ENCODE data around the gene PIP5K1A. TPM values are rescaled to one million over a fixed set of nuclear protein-coding genes. Genes with fewer than 3 reads are reported as not detected.
A peak's percentile ranks its signal among the peaks of the same experiment; 100 is the strongest.

Gene PIP5K1A
- total RNA-seq, 1 donor from 2014 or later, result 97.7 TPM

- H3K4me1 Mint-ChIP-seq, result peaks cover 26% of the 10 kb centered on the region
Measured at GRCh38 chr1:151281969-151282882, 83.9 kb downstream of the PIP5K1A start, which contains the start of gene ZNF687. Gene ZNF687 (plus strand): TSS chr1:151282299. CDS start chr1:151286292, 3,993 bp downstream.

DNA sequence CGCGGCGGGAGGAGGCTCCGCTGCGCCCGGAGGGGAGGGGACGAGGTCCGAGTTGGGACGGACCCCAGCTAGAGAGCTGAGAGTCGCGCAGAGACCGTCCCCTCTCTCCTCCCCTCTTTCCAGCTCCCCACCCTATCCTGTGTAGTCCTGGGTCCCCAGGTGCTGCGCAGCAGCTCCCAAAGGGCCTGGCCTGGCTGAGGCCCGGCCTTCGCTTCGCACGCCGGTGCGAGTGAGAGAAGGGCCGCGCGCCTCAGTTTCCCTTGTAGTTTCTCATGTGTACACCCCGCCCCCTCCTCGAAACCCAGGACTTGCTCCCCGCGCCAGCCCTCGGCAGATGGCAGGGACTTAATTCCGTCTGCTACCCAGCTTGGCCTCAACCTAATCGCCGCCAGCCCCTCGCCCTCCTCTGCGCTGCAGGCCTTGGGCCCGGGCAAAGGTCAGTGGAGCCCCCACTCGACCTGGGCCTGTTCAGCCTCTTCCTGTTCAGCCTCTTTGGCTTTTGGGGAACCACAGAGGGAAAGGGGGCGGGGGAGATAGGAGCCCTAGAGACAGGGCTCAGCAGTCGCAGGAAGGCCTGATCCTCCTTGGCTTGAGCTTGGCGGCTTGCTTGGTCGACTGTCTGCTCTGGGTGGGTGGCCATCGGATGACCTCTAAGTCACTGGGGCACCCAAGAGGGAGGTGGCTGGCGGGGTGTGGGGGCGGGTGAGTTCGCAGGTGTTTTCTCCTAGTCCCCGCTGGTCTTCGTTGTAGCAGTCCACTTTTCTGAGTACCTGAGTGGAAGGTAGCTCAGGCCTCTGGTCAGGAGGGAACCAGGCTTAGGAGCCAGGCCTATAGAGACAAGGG, 84.8 kb downstream of the PIP5K1A start:
- H3K27ac Mint-ChIP-seq, result peak overlapping the region; percentile 94
- peak; percentile 79 for DNase-seq
- H3K36me3 Mint-ChIP-seq (ENCODE audit: low read depth), result peaks cover 13% of the 10 kb centered on the region
- H3K27me3 Mint-ChIP-seq, result no peaks in the 10 kb centered on the region
- peak overlapping the region; percentile 99 for H3K4me3 Mint-ChIP-seq
- no peaks in the 10 kb centered on the region for H3K9me3 Mint-ChIP-seq
- intact Hi-C loops (cut with micrococcal nuclease), result loop anchor here (1.0 to 5.0 kb wide), 2 partner anchors 213 to 656 kb away; partner anchors contain the start of genes ENSA and GABPB2
- peaks cover 18% of the 10 kb centered on the region for H3K4me1 Mint-ChIP-seq

More at GRCh38 chr1:151281969-151282882, 83.9 kb downstream of the PIP5K1A start, which contains the start of gene ZNF687:
- Mint-ChIP-seq H3K27me3 (no peaks in the 10 kb centered on the region), H3K27ac (peak within 1 kb of the TSS; percentile 100), H3K4me3 (peak within 1 kb of the TSS; percentile 99), H3K9me3 (no peaks in the 10 kb centered on the region), H3K36me3 (ENCODE audit: low read depth) (peaks cover 9% of the 10 kb centered on the region)
- intact Hi-C loops (cut with micrococcal nuclease), result loop anchor here (1.0 to 5.0 kb wide), 7 partner anchors 28 to 655 kb away; partner anchors contain the start of genes ENSA, GABPB2, PI4KB and PSMD4
- DNase-seq, result peak; percentile 99

DNA sequence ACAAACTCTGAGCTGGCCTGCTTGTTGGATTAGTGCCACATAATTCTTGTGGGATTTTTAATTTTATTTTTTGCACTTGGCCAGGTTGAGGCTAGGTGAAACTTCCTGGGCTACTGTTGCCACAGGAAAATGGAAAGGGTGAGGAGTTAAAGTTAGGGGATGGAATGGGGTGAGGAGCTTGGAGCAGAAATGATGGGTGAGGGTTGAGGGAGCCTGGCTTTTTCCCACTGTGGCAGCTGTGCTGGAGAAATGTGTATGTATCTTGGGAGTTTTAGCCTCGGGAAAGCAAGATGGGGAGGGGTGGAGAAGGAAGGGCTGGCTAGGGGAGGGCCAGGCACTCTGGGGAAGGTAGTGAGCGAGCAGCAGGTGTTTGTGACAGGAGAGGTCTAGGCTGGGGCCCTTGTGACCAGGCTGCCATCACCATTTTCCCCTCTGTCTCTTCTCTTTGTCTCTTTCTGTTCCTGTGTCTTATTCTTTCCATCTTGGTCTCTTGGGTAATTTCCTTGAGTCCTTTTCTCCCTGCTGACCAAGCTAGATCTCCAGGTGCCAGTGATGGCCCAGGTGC, 85.7 kb downstream of the PIP5K1A start:
- no peak for DNase-seq
- peaks cover 21% of the 10 kb centered on the region for H3K4me1 Mint-ChIP-seq
- peak overlapping the region; percentile 94 for H3K27ac Mint-ChIP-seq
- H3K4me3 Mint-ChIP-seq, result peak overlapping the region; percentile 99
- H3K36me3 Mint-ChIP-seq (ENCODE audit: low read depth), result peaks cover 20% of the 10 kb centered on the region
- intact Hi-C loops (cut with micrococcal nuclease), result loop anchor here (5.0 kb wide), 1 partner anchor 657 kb away; the partner anchor contains the start of gene ENSA
- no peaks in the 10 kb centered on the region for H3K9me3 Mint-ChIP-seq
- no peaks in the 10 kb centered on the region for H3K27me3 Mint-ChIP-seq

DNA sequence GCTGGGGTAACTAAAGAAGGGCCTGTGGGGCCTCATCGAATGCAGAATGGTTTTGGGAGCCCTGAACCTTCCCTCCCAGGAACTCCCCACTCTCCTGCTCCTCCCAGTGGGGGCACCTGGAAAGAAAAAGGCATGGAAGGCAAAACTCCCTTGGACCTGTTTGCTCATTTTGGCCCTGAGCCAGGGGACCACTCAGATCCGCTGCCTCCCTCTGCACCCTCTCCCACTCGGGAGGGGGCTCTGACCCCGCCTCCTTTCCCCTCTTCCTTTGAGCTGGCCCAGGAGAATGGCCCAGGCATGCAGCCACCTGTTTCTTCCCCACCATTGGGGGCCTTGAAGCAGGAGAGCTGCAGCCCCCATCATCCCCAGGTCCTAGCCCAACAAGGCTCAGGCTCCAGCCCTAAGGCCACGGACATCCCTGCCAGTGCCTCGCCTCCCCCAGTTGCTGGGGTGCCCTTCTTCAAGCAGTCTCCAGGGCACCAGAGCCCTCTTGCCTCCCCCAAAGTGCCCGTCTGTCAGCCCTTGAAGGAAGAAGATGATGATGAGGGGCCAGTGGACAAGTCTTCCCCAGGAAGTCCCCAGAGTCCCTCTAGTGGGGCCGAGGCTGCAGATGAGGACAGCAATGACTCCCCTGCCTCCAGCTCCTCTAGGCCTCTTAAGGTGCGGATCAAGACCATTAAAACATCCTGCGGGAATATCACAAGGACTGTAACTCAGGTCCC, 88.4 kb downstream of the PIP5K1A start:
- H3K4me1 Mint-ChIP-seq, result peaks cover 20% of the 10 kb centered on the region
- H3K27ac Mint-ChIP-seq, result peak overlapping the region; percentile 48
- H3K9me3 Mint-ChIP-seq, result no peaks in the 10 kb centered on the region
- H3K36me3 Mint-ChIP-seq (ENCODE audit: low read depth), result peaks cover 32% of the 10 kb centered on the region
- no peak overlapping the region for H3K4me3 Mint-ChIP-seq
- no peaks in the 10 kb centered on the region for H3K27me3 Mint-ChIP-seq
- no peak for DNase-seq
- intact Hi-C loops (cut with micrococcal nuclease), result no loop called here

GRCh38 chr1:151287341-151287699, 89.0 kb downstream of the PIP5K1A start:
- no peak overlapping the region for H3K27ac Mint-ChIP-seq
- peaks cover 33% of the 10 kb centered on the region for H3K36me3 Mint-ChIP-seq (ENCODE audit: low read depth)
- peaks cover 20% of the 10 kb centered on the region for H3K4me1 Mint-ChIP-seq
- H3K27me3 Mint-ChIP-seq, result no peaks in the 10 kb centered on the region
- no peak overlapping the region for H3K4me3 Mint-ChIP-seq
- no peaks in the 10 kb centered on the region for H3K9me3 Mint-ChIP-seq
- DNase-seq, result no peak
- intact Hi-C loops (cut with micrococcal nuclease), result no loop called here

DNA sequence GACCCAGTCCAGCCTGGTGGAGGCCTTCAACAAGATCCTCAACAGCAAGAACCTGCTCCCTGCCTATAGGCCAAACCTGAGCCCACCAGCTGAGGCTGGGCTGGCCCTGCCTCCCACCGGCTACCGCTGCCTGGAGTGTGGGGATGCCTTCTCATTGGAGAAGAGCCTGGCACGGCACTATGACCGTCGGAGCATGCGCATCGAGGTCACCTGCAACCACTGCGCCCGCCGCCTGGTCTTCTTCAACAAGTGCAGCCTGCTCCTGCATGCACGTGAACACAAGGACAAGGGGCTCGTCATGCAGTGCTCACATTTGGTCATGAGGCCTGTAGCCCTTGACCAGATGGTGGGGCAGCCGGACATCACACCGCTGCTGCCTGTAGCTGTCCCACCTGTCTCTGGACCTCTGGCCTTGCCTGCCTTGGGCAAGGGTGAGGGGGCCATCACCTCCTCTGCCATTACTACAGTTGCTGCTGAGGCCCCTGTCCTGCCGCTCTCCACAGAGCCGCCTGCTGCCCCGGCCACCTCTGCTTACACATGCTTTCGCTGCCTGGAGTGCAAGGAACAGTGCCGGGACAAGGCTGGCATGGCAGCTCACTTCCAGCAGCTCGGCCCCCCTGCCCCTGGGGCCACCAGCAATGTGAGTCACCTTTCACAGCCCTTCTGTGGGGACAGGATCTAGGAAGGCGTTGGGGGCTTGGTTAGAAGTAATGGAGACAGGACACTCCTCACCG, 89.6 kb downstream of the PIP5K1A start:
- Mint-ChIP-seq H3K4me1 (peaks cover 20% of the 10 kb centered on the region), H3K27ac (no peak overlapping the region), H3K4me3 (no peak overlapping the region), H3K36me3 (ENCODE audit: low read depth) (peaks cover 38% of the 10 kb centered on the region), H3K27me3 (no peaks in the 10 kb centered on the region), H3K9me3 (no peaks in the 10 kb centered on the region)
- intact Hi-C loops (cut with micrococcal nuclease), result no loop called here
- no peak for DNase-seq

DNA sequence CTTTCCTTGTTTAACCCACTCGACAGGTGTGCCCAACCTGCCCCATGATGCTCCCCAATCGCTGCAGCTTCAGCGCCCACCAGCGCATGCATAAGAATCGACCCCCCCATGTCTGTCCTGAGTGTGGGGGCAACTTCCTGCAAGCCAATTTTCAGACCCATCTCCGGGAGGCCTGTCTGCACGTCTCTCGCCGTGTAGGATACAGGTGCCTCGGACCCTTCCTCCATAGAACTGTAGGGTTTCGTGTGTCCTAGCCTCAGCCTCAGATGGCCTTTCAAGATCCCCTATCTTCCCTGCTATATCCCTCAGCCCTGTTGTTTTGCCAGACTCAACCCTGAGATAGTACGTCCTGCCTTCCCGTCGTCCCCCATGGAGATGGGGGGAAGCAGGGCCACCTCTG, 90.2 kb downstream of the PIP5K1A start:
- no peak for DNase-seq
- H3K4me1 Mint-ChIP-seq, result peaks cover 15% of the 10 kb centered on the region
- no peak overlapping the region for H3K27ac Mint-ChIP-seq
- peaks cover 42% of the 10 kb centered on the region for H3K36me3 Mint-ChIP-seq (ENCODE audit: low read depth)
- H3K4me3 Mint-ChIP-seq, result no peak overlapping the region
- intact Hi-C loops (cut with micrococcal nuclease), result no loop called here
- H3K9me3 Mint-ChIP-seq, result no peaks in the 10 kb centered on the region
- no peaks in the 10 kb centered on the region for H3K27me3 Mint-ChIP-seq

DNA sequence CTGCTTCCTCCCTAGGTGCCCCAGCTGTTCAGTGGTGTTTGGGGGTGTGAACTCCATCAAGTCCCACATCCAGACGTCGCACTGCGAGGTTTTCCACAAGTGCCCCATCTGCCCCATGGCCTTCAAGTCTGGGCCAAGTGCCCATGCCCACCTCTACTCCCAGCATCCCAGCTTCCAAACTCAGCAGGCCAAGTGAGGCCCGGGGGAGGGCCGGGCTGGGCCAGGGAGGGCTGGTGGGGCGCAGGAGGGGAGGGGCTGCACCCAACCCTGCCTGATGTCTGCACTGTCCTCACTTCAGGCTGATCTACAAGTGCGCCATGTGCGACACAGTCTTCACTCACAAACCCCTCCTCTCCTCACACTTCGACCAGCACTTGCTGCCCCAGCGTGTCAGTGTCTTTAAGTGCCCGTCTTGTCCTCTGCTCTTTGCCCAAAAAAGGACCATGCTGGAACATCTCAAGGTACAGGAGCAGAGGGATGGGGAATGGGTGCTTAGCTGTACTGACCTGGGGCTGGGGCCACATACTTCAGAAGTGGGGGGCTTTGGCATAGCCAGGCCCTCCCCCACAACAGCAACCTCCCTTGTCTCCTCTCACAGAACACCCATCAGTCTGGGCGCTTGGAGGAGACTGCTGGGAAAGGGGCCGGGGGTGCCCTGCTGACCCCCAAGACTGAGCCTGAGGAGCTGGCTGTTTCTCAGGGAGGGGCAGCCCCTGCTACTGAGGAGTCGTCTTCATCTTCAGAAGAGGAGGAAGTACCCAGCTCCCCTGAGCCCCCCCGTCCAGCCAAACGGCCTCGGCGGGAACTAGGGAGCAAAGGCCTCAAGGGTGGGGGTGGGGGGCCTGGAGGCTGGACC, 91.0 kb downstream of the PIP5K1A start:
- intact Hi-C loops (cut with micrococcal nuclease), result no loop called here
- Mint-ChIP-seq H3K36me3 (ENCODE audit: low read depth) (peaks cover 46% of the 10 kb centered on the region), H3K4me3 (no peak overlapping the region), H3K27me3 (no peaks in the 10 kb centered on the region), H3K27ac (no peak overlapping the region), H3K4me1 (peaks cover 7% of the 10 kb centered on the region), H3K9me3 (no peaks in the 10 kb centered on the region)
- DNase-seq, result no peak

GRCh38 chr1:151289991-151290708, 91.8 kb downstream of the PIP5K1A start:
- intact Hi-C loops (cut with micrococcal nuclease), result no loop called here
- Mint-ChIP-seq H3K9me3 (no peaks in the 10 kb centered on the region), H3K4me3 (no peak overlapping the region), H3K4me1 (peaks cover 3% of the 10 kb centered on the region), H3K27me3 (no peaks in the 10 kb centered on the region), H3K36me3 (ENCODE audit: low read depth) (peaks cover 45% of the 10 kb centered on the region), H3K27ac (peak overlapping the region; percentile 56)
- DNase-seq, result no peak

DNA sequence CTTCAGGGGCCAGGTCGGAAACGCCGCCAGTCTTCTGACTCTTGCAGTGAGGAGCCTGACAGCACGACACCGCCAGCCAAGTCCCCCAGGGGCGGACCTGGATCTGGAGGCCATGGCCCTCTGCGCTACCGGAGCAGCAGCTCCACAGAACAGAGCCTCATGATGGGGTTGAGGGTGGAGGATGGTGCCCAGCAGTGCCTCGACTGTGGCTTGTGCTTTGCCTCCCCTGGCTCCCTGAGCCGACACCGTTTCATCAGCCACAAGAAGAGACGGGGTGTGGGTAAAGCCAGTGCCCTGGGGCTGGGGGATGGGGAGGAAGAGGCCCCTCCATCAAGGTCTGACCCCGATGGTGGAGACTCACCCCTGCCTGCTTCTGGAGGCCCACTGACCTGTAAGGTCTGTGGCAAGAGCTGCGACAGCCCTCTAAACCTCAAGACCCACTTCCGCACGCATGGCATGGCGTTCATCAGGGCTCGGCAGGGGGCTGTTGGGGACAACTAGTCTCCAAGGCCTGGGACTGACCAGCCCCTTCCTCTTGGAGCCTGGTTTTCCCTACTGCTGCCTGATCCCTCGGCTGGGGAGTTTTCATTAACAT, 92.5 kb downstream of the PIP5K1A start:
- DNase-seq, result no peak
- H3K4me3 Mint-ChIP-seq, result no peak overlapping the region
- peaks cover 3% of the 10 kb centered on the region for H3K4me1 Mint-ChIP-seq
- H3K9me3 Mint-ChIP-seq, result no peaks in the 10 kb centered on the region
- intact Hi-C loops (cut with micrococcal nuclease), result no loop called here
- H3K27ac Mint-ChIP-seq, result no peak overlapping the region
- H3K36me3 Mint-ChIP-seq (ENCODE audit: low read depth), result peaks cover 49% of the 10 kb centered on the region
- H3K27me3 Mint-ChIP-seq, result no peaks in the 10 kb centered on the region
